RWPE1 (cell line): ENCODE results near the gene MOCS3.

Experiments used
- CTCF ChIA-PET: fragments of 350-600 bp; sonication (Branson Sonifier 250); formaldehyde crosslinking; extraction: SDS; loops from one replicate; lab custom pipeline; 2021; lab: Yijun Ruan, JAX
- POLR2A ChIA-PET: fragments of 400-600 bp; formaldehyde crosslinking; extraction: SDS; loops from one replicate; lab custom pipeline; 2020; ENCODE audit warnings: antibody characterized with exemption; ENCODE audit not compliant: low non-redundant PET; lab: Yijun Ruan, JAX
- DNase-seq: peaks from one replicate; pipeline ENCODE4 v3.0.0; 2012; ENCODE audit warnings: low spot score
- H3K27ac ChIP-seq: fragments of 450-650 bp; 2 replicates; pipeline ENCODE4 v1.5.1; 2017
- TF ChIP-seq, protein P1 (sequence below): fragments of 450-650 bp; conservative IDR thresholded peaks from 2 replicates; pipeline ENCODE4 v1.5.1; 2017; ENCODE audit warnings: low read depth, mild to moderate bottlenecking

MOCS3 gene

DNA sequence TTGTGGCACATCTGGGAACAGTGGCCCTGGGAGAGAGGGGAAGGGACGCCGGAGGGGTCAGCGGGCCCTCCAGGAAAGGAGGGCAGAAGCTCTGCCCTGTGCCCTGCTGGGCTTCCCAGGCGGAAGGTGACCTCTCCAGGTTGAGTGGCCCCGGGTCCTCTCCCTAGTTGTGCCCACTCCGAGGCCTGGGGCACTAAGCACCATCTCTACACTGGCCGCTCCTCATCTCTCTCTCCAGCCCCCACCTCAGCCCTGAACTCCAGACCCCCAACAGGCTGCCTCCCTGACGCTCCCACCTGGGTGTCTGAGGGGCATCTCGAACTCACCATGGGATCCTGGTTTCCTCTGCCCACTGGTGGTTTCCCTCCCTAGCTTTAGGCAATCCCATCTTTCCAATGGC lies 46.2 kb downstream of the MOCS3 start:
- TF ChIP-seq, protein P1, sequence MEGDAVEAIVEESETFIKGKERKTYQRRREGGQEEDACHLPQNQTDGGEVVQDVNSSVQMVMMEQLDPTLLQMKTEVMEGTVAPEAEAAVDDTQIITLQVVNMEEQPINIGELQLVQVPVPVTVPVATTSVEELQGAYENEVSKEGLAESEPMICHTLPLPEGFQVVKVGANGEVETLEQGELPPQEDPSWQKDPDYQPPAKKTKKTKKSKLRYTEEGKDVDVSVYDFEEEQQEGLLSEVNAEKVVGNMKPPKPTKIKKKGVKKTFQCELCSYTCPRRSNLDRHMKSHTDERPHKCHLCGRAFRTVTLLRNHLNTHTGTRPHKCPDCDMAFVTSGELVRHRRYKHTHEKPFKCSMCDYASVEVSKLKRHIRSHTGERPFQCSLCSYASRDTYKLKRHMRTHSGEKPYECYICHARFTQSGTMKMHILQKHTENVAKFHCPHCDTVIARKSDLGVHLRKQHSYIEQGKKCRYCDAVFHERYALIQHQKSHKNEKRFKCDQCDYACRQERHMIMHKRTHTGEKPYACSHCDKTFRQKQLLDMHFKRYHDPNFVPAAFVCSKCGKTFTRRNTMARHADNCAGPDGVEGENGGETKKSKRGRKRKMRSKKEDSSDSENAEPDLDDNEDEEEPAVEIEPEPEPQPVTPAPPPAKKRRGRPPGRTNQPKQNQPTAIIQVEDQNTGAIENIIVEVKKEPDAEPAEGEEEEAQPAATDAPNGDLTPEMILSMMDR: no peak
- CTCF ChIA-PET: no interaction called here
- DNase-seq: no peak
- POLR2A ChIA-PET: no interaction called here
- no peak overlapping the region for H3K27ac ChIP-seq

DNA sequence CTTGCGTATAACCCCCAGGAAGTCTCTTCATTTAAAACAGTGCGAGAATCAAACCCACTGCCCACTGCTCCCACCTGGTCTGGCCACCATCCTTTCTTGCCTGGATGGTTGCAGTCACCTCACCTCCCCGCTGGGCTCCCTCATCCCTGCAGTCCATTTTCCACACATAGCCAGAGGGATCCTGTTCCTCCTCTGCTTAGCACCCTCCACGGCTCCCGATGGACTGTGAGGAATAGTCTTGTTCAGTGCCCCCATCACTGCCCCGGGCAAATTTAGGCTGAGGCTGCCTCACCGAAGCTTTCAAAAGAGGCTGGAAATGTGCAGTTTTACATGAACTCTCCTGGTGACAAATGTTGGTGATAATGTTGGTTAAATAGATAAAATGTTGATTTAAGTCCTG lies 46.6 kb downstream of the MOCS3 start:
- ChIA-PET POLR2A (no interaction called here), CTCF (interaction anchor here (0.6 to 1.0 kb wide), 2 partner anchors 12 to 327 kb away, joined by 4 read pairs; no protein-coding TSS in a partner anchor)
- no peak for DNase-seq
- H3K27ac ChIP-seq: no peak overlapping the region
- TF ChIP-seq, protein P1: no peak

DNA sequence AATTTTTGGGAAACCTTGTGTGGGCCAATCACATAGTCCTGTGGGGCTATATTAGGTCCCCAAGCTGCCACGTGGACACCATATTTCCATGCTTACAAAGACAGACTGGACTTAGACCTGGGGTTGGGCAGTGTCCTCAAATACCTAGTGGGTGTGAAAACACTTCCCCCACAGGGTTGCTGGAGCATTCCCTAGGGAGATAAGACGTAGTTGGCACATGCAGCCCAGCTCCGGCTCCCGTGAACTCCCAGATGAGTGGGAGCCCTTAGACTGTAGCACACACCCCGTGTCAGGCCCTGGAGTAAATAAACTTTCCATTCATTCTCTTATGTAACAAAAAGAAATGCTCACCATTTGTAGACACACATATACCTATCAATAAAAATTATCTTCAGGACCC lies 50.1 kb downstream of the MOCS3 start:
- H3K27ac ChIP-seq: no peak overlapping the region
- ChIA-PET POLR2A (interaction anchor here (0.7 kb wide), 1 partner anchor 525 kb away, joined by 3 read pairs; no protein-coding TSS in a partner anchor), CTCF (interaction anchor here (0.8 to 1.1 kb wide), 2 partner anchors 24 to 214 kb away, joined by 3 to 6 read pairs; partner anchors contain the start of gene BCAS4)
- TF ChIP-seq, protein P1: no peak
- no peak for DNase-seq

DNA sequence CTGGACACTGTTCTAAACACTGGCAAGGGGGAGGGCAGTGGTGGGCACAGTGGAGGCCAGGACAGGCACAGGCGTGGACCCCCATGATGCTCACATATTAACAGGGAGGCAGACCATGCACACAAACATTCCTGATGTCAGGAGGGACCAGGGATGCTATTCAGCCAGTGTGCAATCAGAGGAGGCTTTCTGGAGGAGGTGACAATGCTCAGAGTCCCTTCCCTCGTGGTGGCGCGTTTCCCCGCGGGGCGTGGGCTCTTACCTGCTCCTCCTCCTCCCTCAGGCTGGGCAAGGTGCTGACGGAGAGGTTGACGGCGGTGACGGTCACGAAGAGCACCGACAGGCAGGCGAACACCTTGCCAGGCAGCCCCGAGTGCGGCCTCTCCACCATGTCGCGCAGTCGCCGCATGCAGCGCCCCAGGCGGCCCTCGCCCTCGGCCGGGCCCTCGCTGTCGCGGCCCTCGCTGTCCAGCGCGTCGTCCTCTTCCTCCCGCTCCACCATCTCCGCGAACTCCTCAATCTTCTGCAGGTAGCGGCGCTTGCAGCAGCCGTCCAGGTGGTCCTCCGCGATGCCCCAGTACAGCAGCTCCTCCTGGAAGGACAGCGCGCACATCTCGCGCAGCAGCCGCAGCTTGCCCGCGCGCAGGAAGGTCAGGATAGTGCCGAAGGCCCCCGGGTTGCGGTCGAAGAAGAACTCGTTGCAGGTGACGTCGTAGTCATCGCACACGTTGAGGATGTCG lies 50.9 kb downstream of the MOCS3 start:
- ChIA-PET CTCF (interaction anchor here (0.8 kb wide), 1 partner anchor 215 kb away, joined by 6 read pairs; the partner anchor contains the start of gene BCAS4), POLR2A (no interaction called here)
- H3K27ac ChIP-seq: no peak overlapping the region
- TF ChIP-seq, protein P1: no peak
- DNase-seq: no peak

DNA sequence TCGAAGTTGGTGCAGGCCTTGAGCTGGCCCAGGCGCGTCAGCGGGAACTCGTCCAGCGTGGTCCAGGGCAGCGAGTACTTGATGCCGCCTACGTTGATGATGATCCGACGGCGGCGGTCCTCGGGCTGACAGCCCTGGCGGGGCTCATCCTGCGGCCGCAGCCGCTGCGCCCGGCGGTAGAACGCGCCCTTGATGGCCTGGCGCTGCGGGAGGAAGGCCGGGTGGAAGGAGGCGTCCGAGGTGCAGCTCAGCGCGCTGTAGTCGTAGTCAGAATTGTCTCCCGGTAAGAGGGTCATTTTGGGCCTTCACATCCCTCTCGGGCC lies 51.4 kb downstream of the MOCS3 start:
- H3K27ac ChIP-seq: no peak overlapping the region
- TF ChIP-seq, protein P1: no peak
- no peak for DNase-seq
- ChIA-PET CTCF (no interaction called here), POLR2A (no interaction called here)

DNA sequence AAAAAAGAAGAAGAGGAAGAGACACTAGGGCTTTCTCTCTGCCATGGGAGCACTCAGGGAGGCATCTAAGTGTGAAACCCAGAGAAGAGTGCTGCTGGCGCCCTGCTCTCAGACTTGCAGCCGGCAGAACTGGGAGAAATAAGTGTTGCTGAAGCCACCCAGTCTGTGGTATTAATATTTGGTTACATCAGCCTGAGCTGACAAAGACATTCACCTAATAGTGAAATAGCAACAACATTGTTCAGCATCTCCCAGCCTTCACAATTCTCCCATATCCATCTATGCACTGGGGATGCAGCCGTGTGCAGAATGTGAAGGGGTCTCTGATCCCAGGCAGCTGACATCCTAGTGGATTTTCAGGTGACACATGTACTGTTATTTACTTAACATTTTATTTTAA lies 52.3 kb downstream of the MOCS3 start:
- TF ChIP-seq, protein P1: no peak
- no peak for DNase-seq
- ChIA-PET POLR2A (interaction anchor here (0.6 kb wide), 1 partner anchor 388 kb away, joined by 3 read pairs; no protein-coding TSS in a partner anchor), CTCF (no interaction called here)
- H3K27ac ChIP-seq: no peak overlapping the region
